Dedifferentiated amniotic fluid mesenchymal stem cell (primary cell): ENCODE results near the gene TRAF3IP3.

Source experiments
- DNase-seq: peaks from one replicate; pipeline ENCODE4 v3.0.0-alpha.2; 2016; ENCODE audit errors: extremely low spot score

The TRAF3IP3 gene

GRCh38 chr1:209800984-209801834 is 45.4 kb downstream of the TRAF3IP3 start:
- no peak for DNase-seq

GRCh38 chr1:209802117-209802779 is 46.4 kb downstream of the TRAF3IP3 start:
- no peak for DNase-seq

GRCh38 chr1:209802780-209803152 is 46.9 kb downstream of the TRAF3IP3 start:
- no peak for DNase-seq

GRCh38 chr1:209803568-209803967 is 47.7 kb downstream of the TRAF3IP3 start:
- no peak for DNase-seq

GRCh38 chr1:209805341-209805781 is 49.5 kb downstream of the TRAF3IP3 start:
- DNase-seq, result no peak

GRCh38 chr1:209805875-209806760 is 50.3 kb downstream of the TRAF3IP3 start, which contains the start of gene IRF6:
IRF6 (minus strand) TSS chr1:209806142; CDS start chr1:209801413, 4,729 bp downstream.
- DNase-seq, result peak; percentile 66

GRCh38 chr1:209807509-209807908 is 51.7 kb downstream of the TRAF3IP3 start:
- no peak for DNase-seq

- DNase-seq, result peak; percentile 65
These were observed 52.3 kb downstream of the TRAF3IP3 start for GRCh38 chr1:209808059-209808581.

- DNase-seq, result no peak
These were observed 53.8 kb downstream of the TRAF3IP3 start for GRCh38 chr1:209809611-209810010.

- DNase-seq, result no peak
These were observed 54.9 kb downstream of the TRAF3IP3 start for GRCh38 chr1:209810783-209811182.

GRCh38 chr1:209813902-209814301 is 58.0 kb downstream of the TRAF3IP3 start:
- no peak for DNase-seq

- DNase-seq, result no peak
These were observed 59.6 kb downstream of the TRAF3IP3 start for GRCh38 chr1:209815490-209815889.

- no peak for DNase-seq
These were observed 60.1 kb downstream of the TRAF3IP3 start for GRCh38 chr1:209815931-209816341.

- no peak for DNase-seq
These were observed 61.1 kb downstream of the TRAF3IP3 start for GRCh38 chr1:209816923-209817322.

- DNase-seq, result no peak
These were observed 61.8 kb downstream of the TRAF3IP3 start for GRCh38 chr1:209817691-209818090.

GRCh38 chr1:209819058-209819457 is 63.2 kb downstream of the TRAF3IP3 start:
- no peak for DNase-seq

- DNase-seq, result no peak
These were observed 65.1 kb downstream of the TRAF3IP3 start for GRCh38 chr1:209820986-209821385.

GRCh38 chr1:209822706-209823105 is 66.9 kb downstream of the TRAF3IP3 start:
- no peak for DNase-seq

GRCh38 chr1:209823143-209824041 is 67.5 kb downstream of the TRAF3IP3 start:
- DNase-seq, result peak; percentile 81

- no peak for DNase-seq
These were observed 70.0 kb downstream of the TRAF3IP3 start for GRCh38 chr1:209825591-209826434.
